ENCODE results near the gene CDHR2.
"Not testable (repeated sequence)": the region's sequence is repeated elsewhere in the genome, so short reads cannot be mapped to it uniquely, and the experiment has no call there.

Gene CDHR2

GRCh38 chr5:176575488-176576422, 26.6 kb downstream of the CDHR2 start:
- no peak for DNase-seq

DNA sequence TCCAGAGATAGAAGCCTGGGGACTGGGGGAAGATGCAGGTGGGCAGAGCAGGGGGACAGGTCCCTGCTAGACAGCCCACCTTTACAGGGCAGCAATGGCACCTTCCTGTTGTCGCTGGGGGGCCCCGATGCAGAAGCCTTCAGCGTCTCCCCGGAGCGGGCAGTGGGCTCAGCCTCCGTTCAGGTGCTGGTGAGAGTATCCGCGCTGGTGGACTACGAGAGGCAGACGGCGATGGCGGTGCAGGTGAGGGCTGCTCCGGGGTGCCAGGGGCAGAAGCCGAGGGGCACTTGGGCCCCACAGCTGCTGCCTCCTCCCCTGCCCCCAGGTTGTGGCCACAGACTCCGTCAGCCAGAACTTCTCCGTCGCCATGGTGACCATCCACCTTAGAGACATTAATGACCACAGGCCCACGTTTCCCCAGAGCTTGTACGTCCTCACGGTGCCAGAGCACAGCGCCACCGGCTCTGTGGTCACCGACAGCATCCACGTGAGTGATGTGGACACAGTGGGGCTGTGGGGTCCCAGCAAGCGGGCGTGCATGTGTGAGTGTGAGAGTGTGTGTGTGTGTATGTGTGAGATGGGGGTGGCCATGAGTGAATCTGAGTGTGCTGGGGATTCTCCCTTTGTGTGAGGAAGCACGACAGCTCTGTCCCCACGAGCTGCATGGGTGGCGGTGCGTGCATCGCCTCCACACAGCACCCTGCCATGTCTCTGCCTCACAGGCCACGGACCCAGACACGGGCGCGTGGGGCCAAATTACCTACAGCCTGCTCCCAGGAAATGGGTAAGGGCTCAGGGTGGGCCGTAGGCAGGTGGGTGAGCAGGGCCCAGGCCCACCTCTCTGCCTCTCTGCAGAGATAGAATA, 28.4 kb downstream of the CDHR2 start:
- DNase-seq: no peak

DNA sequence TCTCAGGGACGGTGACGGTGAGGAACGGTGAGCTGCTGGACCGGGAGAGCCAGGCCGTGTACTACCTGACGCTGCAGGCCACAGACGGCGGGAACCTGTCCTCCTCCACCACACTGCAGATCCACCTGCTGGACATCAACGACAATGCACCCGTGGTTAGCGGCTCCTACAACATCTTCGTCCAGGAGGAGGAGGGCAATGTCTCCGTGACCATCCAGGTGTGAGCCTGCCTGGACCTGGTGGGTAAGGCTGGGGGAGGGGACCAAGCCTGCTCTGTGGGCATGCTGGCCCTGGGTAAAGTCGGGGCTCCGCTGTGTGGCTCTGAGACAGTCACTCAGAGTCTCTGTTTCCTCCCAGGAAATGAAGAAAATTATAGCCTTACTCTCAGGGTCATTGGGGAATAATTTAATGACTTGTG, 29.3 kb downstream of the CDHR2 start:
- peak; percentile 43 for DNase-seq

GRCh38 chr5:176579323-176579722, 30.2 kb downstream of the CDHR2 start:
- no peak for DNase-seq

DNA sequence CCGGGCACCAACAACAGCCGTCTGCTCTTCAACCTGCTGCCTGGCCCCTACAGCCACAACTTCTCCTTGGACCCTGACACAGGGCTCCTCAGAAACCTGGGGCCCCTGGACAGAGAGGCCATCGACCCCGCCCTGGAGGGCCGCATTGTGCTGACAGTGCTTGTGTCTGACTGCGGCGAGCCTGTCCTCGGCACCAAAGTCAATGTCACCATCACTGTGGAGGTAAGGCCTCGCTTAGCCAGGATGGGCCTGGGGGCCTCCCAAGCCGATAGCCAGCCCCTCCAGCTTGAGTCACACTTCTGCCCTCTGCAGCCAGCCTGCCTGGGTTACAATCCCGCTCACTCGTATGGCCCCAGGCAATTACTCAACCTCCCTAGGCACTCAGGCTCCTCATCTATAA, 32.2 kb downstream of the CDHR2 start:
- no peak for DNase-seq

DNA sequence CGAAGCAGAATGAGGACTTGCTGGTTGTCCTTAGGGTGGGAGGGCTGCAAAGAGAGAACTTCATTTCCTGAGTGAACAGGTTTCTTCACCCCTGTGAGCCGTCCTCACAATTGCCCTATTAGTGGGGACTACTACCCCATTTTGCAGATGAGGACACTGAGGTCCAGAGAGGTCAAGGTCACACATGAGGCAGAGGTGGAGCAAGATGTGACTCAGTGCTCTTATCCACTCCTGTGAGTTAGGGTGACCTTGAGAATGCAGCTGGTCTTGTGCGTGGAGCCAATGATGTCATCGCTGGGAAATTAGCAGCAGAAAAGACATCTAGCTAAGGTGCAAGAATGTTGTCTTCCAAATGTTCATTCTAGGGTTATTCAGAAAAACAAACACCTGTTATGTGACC, 33.9 kb downstream of the CDHR2 start:
- no peak for DNase-seq

DNA sequence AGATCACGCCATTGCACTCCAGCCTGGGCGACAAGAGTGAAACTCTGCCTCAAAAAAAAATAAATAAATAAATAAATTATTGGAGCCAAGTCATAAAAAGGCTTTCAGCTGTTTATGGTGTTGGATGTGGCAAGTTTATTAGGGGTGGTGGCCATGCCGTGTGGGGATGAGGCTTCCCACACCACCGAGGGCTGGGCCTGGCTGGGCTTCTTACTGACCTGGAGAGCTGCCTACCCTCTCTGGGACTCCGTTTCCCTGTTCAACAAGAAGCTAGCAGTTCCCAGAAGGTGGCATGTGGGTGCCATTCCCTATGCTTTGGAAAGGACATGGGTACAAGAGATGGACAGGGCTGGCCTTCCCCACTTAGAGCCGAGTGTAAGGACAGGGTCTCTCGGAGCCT, 38.3 kb downstream of the CDHR2 start:
- DNase-seq: no peak

GRCh38 chr5:176588297-176588696, 39.2 kb downstream of the CDHR2 start:
- DNase-seq: no peak

DNA sequence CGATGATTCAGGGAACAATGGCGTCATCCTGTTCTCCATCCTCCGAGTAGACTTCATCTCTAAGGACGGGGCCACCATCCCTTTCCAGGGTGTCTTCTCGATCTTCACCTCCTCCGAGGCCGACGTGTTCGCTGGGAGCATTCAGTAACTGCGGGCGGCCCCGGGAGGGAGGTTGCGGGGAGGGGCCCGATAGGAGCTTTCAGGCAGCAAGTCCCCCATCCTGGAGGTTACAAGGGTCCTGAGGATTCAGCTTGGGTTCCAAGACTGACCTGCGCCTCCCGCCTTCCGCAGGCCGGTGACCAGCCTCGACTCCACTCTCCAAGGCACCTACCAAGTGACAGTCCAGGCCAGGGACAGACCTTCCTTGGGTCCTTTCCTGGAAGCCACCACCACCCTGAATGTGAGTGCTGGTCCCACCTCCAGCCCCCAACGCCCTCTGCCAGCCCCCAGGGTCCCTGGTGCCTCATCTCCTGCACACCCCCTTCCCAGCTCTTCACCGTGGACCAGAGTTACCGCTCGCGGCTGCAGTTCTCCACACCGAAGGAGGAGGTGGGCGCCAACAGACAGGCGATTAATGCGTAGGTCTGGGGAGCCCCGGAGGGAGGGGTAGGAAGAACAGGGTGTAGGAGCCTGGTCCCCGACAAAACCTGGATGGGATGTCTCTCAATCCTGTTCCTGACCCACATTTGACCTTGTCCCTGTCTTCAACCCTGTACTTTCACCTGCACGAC, 40.1 kb downstream of the CDHR2 start:
- DNase-seq: no peak

- DNase-seq: no peak
Observed at GRCh38 chr5:176590035-176590717, 41.0 kb downstream of the CDHR2 start.

DNA sequence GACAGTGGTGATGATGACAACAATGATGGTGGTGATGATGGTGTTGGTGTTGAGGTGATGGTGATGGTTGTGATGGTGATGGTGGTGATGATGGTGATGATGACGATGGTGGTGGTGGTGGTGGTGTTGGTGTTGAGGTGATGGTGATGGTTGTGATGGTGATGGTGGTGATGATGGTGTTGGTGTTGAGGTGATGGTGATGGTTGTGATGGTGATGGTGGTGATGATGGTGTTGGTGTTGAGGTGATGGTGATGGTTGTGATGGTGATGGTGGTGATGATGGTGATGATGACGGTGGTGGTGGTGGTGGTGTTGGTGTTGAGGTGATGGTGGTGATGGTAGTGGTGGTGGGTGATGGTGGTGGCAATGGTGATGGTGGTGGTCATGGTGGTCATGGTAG, 42.5 kb downstream of the CDHR2 start:
- not testable (repeated sequence) for DNase-seq

- DNase-seq: no peak
Observed at GRCh38 chr5:176592573-176592972, 43.4 kb downstream of the CDHR2 start.

DNA sequence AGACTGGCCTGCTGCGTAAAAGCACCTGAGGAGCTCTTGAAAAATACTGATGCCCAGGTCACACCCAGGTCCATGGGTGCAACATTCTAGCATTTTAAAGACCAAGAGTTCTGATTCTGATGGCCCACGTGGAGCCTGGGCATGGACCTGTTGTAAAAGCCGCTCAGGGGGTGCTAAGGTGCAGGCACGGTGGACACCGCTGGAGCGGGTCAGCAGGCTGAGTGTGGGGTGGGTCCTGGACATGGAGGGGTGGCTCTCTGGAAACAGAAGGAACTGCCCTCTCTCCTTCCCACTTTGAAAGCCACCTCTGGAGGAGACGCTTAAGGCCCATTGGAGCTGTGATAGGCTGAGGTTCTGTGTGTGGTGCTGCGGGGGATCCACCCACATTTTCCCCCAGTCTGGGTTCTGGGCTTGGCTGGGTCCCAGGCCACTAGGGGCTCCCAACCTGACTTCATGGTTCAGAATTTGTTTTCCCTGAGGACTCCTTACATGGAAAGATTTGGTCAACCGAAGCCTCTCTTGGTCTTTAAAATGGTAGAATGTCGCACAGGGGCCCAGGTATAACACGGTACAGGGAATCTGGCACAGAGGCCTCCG, 44.2 kb downstream of the CDHR2 start:
- DNase-seq: no peak

- DNase-seq: no peak
Observed at GRCh38 chr5:176594554-176594953, 45.4 kb downstream of the CDHR2 start.

DNA sequence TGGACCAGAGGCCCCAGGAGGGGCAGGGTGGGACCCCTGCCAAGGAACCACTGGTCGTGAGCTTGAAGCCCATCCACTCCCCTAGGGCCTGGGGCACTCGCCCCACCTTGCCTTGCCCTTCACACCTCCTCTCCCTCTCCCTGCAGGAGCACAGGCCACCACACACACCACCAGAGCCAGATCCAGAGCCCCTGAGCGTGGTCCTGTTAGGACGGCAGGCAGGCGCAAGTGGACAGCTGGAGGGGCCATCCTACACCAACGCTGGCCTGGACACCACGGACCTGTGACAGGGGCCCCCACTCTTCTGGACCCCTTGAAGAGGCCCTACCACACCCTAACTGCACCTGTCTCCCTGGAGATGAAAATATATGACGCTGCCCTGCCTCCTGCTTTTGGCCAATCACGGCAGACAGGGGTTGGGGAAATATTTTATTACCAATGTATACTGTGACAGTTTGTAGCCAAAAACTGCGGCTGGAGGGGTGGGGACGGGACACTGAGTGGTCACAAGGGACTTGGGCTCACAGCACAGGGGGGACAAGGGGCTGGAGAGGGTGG, 46.3 kb downstream of the CDHR2 start:
- no peak for DNase-seq

DNA sequence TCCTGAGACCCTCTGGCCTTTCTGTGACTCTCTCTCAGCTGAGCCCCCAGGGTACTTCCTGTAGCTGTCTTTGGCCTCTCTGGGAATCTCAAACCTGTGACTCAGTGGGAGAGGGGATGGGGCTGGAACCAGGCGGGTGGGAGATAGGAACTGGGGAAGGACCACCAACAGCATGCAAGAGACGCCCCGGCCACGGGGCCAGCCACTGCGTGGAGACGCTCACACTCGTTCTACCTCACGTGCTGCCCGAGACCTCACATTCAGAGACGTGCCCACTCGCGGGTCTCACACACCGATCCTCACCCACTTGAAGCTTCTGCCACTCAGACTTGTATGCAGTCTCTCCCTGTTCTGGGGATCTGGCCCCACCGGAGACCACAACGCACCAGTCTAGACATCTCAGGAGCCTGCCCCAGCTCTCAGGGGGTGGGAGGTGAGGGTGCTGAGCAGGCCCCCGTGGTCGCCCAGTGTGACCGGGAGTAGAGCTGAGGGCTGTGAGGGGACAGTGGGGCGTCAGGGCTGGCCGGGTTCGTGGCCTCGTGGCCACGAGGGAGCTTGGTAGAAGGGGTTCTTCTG, 47.0 kb downstream of the CDHR2 start:
- DNase-seq: no peak

- peak; percentile 61 for DNase-seq
Observed at GRCh38 chr5:176596689-176597416, 47.7 kb downstream of the CDHR2 start.

DNA sequence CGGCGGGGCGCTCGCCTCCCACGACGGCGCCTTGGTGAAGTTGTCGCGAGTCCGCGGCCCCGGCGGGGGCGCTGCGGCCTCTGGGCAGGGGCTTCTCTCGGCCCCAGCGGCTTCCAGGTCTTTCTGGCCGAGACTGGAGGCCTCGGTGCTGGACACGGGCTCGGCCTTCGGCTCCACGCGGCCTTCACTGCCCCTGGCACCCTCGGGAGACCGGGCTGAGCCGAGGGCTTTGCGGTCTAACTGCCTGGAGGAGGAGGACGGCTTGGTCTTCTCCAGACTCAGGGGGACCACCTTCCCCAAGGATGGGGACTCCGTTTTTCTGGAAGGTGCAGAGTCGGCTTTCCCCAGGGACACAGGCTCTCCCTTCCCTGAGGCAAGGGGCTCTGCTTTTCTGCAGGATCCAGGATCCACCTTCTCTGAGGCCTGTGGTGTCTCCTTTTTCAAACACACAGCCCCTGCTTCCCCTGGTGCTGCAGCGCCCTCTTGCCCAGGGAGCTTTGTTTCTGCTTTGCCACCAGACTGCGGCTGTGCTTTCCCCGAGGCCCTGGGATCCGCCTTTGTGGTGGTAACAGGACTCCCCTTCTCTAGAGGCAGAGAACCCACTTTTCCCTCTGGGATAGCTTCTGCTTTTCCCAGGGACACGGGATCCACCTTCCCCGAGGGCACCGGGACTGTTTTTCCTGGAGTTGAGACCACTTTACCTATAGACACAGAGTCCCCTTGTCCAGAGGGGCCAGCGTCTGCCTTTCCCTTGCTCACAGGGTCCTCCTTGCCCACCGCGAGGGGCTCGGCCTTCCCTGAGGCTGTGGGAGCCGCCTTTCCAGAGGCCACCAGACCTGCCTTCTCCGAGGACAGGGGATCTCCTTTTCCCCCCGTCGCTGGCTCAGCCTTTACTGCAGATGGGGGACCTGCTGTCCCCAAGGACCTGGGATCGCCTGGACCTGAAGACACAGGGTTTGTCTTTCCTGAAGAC, 48.6 kb downstream of the CDHR2 start:
- DNase-seq: no peak

DNA sequence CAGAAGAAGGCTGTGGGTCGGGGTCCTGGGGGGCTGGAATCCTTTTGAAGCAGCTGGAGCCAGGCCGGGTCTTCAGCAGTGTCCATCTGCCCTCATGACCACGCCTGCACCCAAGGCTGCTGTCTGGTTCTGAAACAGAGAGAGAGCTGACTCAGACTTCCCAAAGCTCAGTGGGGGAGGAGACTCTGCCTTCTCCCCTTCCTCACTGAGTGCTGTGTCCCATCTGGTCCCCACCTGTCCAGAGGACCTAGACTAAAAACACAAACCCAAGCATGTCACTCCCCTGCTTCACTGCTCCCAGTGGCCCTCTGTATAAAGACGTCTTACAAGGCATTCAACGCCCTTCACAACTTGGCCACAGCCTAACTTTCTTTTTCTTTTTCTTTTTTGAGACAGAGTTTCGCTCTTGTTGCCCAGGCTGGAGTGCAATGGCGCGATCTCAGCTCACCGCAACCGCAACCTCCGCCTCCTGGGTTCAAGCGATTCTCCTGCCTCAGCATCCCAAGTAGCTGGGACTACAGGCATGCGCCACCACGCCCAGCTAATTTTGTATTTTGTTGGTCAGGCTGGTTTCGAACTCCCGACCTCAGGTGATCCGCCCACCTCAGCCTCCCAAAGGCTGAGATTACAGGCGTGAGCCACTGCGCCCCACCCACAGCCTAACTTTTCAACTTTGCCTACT, 50.7 kb downstream of the CDHR2 start:
- DNase-seq: not testable (repeated sequence)
